GM12892 (cell line): ENCODE data around the gene LAMA4.

ENCODE experiments used
- POLR2A ChIP-seq: IDR thresholded peaks from 2 replicates; pipeline ENCODE4 v1.6.1; 2011; ENCODE audit warnings: low read depth, low read length, control low read depth
- POLR2AphosphoS5 ChIP-seq: IDR thresholded peaks from 2 replicates; pipeline ENCODE4 v1.6.1; 2011; ENCODE audit warnings: low read depth, low read length, control low read depth

DNA sequence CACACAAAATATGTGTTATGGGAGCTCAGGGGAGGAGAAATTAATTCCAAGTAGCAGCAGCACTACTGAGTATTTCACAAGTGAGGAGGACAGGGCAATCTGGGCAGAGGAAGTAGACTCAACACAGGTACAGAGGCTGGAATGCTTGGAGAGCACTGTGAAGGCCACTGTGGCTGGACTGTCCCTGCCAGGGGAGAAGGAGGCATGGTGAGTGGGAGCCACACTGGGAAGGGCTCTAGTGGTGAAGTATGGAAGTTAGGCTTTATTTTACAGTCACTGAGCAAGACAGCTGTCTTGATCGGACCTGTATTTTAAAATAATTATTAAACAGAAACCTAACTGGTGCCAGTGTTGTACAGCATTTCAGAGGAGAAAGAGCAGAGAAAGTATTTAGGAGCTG lies 138.1 kb downstream of the LAMA4 start:
- TF ChIP-seq POLR2A (no peak), POLR2AphosphoS5 (no peak)
